Lower leg skin (tissue), 3 donors: ENCODE results near the gene SLC25A29.

Experiments used
- POLR2A ChIP-seq, 2 donors: fragments of 450-650 bp; IDR thresholded peaks; one replicate each; pipeline ENCODE4 v1.6.1; 2016 to 2017; ENCODE audit warnings: antibody characterized with exemption in 2 of 2, mild to moderate bottlenecking in 1 of 2, moderate library complexity in 1 of 2
- TF ChIP-seq, protein P1 (sequence below), 3 donors: fragments of 450-650 bp; IDR thresholded peaks; one replicate each; pipeline ENCODE4 v1.5.1; 2016; ENCODE audit warnings: antibody characterized with exemption in 3 of 3, mild to moderate bottlenecking in 3 of 3, moderate library complexity in 2 of 3

GRCh38 chr14:100329233-100330006 lies 23.2 kb upstream of the SLC25A29 start:
- TF ChIP-seq, protein P1, sequence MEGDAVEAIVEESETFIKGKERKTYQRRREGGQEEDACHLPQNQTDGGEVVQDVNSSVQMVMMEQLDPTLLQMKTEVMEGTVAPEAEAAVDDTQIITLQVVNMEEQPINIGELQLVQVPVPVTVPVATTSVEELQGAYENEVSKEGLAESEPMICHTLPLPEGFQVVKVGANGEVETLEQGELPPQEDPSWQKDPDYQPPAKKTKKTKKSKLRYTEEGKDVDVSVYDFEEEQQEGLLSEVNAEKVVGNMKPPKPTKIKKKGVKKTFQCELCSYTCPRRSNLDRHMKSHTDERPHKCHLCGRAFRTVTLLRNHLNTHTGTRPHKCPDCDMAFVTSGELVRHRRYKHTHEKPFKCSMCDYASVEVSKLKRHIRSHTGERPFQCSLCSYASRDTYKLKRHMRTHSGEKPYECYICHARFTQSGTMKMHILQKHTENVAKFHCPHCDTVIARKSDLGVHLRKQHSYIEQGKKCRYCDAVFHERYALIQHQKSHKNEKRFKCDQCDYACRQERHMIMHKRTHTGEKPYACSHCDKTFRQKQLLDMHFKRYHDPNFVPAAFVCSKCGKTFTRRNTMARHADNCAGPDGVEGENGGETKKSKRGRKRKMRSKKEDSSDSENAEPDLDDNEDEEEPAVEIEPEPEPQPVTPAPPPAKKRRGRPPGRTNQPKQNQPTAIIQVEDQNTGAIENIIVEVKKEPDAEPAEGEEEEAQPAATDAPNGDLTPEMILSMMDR (IDR thresholded peaks at IDR 0.05) = no peak
- no peak for TF ChIP-seq POLR2A (IDR thresholded peaks at IDR 0.05)
